Measurements from ENCODE around the gene GRIP2.

GRIP2 gene

DNA sequence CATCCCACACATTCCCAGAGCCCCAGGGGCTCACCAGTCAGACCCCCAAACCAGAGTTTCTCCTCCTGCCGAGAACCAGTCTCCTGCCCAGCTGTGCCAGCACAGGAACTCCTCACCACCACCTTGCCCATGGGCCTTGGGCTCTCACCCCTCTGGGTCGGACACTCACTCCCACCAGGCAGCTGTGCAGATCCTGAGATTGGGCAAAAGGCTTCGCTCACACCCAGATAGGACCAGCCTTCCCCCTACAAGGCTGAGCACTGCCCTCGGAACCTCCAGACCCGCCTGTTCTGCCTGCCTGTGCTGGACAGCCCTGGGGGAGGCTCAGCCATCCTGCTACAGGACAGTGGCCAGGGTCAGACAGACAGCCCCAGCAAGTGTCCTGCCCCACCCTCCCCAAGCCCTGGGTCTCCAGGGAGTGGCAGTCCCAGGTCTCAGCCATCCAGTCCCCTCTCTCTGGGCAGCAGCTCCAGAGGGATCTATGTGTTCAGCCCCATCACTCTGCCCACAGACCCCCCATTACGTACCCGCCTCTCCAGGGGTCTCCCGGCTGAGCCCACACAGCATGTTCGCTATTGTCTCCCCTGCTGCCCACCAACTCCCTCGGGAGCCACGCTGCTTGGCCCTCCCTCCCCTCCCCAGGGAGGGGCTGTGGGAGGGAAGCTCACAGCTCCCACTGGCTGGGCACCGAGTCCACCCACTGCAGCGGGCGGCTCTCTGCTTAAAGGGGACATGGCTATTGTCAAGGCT lies at the start of gene GRIP2:
TSS of gene GRIP2 (minus strand) at position 601 of the 750 bp plus-strand sequence. CDS start at position 567, 34 bp downstream.
- DNase-seq (ENCODE audit: low read depth, low spot score) = no peak

DNA sequence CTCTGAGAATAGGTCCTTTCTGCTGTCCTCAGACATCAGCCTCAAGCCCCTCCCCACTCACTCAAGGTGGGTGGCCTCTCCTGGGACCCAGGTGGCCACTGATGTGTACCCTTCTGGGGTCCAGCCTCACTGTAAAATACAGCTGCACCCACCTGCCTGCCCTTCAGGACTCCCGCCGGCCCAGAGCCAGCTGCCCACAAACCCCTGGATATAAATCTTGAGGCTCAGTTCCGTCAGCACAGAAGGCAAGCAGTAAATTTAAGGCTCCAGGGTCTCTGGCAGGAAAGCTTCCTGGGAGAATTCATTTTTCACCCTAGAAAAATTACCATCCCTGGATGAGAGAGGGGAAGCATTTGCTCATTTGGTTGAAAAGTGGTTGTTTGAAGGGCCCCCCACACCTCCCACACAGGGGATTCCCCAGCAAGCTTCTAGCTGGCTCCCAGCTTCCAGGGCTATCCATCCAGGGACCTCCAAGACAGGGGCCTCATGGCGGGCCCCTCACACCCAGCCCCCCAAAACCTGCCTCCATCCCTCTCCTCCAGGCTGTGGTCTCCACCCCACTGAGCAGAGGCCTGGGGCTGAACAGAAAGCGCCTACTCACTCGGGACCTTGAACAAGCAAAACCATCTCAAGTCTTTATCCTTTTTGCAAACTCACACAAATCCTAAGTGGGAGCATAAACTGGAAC lies 48.4 kb upstream of the GRIP2 start:
- no peak for DNase-seq (ENCODE audit: low read depth, low spot score)

DNA sequence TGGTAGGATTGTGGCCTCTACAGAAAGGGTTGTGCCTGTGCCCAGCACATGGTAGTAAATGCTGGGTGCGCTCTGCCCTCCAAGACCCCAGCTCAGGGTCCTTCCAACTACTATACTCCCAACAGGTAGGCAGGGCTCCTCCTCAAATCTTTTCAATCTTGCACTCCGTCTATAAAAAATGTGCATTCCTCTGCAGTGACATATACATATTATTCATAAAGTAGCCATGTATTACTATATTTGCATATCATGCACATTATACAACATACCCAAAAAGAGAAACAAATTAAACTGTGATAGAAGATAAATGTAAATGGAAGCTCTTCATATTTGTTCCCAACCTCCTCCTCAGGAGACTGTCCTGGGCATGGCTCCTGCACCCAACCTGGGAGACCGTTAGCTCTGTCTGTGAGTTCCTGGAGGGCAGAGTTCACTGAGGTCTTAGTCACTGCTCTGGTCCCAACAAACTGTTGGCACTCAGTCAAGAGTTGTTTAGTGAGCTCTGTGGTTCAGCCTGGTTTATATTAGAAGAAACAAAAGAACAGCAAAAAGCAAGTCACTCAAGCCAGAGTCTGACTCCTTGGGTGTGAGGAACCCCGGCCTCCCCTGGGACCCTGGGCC lies 47.7 kb upstream of the GRIP2 start:
- no peak for DNase-seq (ENCODE audit: low read depth, low spot score)

DNA sequence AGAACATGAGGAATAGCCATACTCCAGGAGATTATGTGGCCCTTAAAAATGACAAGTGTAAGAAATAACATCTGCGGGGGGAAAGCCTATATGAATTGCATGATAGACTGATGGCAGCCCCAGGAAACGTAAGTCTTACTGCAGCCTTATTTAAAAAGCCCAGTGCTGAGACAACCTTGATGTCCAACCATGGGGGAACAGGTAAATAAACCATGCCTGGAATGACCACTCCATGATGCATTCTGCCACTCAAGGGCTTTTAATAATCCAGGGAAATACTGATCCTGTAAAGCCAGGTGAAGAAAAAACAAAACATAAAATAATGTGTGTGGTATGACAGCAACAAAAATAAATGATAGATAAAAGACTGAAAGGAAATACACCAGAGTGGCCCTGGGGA lies 46.5 kb upstream of the GRIP2 start:
- no peak for DNase-seq (ENCODE audit: low read depth, low spot score)

DNA sequence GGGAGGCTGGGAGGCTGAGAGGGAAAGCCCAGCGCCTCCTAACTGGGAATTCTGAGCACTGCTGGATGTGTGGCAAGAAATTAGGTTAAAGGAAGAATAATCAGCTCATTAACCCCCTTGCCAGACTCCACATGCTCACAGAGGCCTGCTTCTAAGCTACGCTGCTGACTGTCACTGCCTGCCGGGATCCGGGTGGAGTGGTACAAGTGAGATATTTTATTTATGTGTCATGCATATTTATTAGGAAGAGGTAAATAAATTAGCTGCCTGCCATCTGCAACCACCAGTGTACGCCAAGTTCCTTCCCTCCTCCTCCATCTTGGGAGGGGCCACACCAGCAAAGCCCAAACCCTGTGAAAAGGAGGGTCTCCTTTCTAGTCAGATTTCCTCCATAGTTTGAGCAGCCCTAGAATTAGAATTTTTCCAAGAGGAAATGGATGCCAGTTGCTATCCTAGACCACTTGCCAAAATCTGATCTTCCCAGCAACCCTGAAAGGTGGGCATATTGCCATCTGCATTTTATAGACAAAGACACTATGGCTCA lies 43.5 kb upstream of the GRIP2 start:
- no peak for DNase-seq (ENCODE audit: low read depth, low spot score)

DNA sequence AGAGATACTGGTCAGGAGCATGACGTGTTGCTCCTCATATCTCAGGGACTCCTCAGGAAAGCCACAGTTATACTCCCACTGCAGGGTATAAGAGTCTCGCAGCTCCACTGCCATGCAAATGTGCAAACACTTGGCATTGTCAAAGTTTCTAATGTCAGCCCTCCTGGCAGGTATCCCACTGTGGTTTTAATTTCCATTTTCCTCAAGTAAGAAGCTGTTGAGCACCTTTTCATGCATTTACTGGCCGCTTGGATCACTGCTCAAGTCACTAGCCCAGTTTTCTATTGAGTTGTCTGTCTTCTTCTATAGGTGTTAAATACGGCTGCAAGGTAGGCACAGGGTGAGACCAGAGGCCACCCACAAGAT lies 41.9 kb upstream of the GRIP2 start:
- DNase-seq (ENCODE audit: low read depth, low spot score) = no peak

DNA sequence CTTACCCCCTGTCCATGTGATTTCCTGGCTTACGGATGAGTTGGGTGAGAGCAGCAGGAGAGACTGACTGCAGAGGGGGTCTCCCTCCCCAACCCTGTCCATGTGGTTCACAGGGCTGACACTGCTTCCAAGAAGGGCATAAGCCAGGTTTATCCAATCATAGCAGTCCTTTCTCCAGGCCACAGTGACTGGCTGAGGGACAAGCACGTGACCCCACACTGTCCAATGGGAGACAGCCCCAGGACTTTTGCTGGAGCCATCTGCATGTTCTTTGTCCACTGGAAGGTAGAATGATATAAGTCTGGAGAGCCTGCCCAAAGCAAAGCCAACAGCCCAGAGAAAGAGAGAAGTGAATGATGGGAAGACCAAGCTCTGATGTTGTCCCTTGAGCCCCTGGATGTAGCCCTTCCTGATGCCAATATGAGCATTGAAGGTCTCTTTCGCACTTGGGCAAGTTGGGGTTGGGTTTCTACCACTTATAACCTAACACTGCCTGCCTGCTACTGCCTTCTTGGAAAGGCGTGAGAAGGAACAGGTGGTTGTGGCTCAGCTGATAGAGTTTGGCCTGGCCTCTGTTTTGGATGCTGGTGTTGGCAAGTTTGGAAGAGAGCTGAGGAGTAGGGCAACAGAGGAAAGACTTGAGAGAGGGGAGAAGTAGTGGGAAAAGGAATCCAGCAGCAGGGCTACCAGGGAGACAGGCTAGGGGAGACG lies 41.3 kb upstream of the GRIP2 start:
- no peak for DNase-seq (ENCODE audit: low read depth, low spot score)

DNA sequence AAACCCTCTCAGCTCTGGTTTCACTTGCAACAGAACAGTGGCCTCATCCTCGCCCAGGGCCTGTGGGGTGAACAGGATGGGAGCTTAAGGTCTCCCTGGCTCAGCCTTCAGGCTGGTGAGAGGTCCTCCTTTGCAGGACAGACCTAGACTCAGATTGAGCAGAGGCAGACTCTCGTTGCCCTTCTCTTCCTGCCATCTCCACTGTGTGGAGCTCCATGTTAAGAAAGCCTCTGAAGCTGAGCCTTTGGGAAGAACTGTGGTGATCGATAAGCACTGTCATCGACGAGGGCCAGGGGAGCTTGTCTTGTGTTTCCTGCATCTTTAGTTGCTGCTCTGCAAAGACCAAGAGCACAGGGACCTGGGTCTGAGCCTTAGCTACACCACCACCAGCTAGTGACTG lies 37.8 kb upstream of the GRIP2 start:
- no peak for DNase-seq (ENCODE audit: low read depth, low spot score)

DNA sequence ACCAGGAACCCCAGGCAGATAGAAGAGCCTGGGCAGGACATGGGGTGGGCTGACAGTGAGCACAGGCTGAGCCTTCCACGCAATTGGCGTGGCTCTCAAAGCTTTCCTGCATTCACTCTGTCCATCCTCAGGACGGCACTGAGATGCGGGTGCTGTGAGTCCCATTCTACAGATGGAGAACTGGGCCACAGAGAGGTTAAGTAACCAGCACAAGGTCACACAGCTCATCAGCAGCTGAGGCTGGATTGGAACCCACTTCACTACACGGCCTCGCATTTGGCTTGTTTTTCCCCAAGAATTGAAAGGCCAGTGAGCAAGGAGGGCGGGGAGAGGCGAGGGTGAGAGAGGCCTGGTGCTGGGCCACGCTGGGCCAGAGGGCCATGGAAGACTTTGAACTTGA lies 36.0 kb upstream of the GRIP2 start:
- no peak for DNase-seq (ENCODE audit: low read depth, low spot score)

DNA sequence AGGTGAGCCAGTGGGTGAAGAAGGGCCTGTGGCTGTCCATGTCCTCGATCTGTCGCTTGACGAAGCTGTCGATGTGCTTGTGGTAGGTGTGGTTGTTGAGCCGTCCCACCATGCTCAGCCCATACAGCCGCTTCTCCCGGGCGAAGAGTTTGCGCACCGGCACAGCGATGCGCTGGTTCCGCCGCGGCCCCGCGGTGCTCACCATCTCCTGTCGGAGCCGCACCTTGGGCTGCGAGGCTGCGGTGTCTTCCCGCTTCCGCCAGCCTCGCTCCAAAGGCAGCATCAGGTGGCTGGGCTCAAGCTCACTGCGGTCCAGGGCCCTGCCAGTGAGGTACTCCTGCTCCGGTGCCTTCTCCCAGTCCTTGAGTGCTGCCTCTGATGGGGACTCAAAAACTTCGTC lies 34.0 kb upstream of the GRIP2 start:
- DNase-seq (ENCODE audit: low read depth, low spot score) = no peak

DNA sequence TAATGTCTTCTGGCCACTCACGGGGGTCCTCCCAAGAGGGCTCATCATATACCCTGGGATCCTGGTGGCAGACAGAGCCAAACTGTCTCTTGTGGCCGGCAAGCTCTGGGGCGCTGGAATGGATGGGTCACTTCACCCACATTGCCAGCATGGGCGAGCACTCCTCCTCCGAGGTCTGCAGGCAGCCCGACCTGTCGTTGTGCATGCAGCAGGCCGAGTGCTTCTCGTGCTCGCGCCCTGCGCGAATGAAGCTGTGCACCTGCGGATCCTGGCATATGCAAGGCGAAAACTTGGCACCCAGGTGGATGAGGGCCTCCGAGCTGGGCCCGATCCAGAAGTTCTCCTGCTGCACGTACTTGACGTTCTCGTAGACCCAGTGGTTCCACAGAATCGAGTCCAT lies 33.6 kb upstream of the GRIP2 start:
- DNase-seq (ENCODE audit: low read depth, low spot score) = no peak

DNA sequence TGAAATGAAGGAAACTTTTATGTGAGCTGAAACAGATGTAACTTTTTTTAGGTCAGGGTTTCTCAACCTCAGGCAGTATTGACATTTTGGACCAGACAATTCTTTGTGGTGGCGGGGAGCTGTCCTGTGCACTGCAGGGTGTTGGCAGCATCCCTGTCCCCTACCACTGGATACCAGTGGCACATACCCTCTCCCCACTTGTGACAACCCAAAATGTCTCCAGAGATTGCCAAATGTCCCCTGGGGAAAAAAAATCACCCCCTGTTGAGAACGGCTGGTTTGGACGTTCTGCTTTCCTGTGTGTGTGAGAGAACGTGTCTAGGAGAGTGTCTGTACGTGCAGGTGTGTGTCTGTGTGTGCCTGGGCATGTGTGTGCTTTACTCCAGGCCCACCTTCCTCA lies 30.7 kb upstream of the GRIP2 start:
- DNase-seq (ENCODE audit: low read depth, low spot score) = no peak

DNA sequence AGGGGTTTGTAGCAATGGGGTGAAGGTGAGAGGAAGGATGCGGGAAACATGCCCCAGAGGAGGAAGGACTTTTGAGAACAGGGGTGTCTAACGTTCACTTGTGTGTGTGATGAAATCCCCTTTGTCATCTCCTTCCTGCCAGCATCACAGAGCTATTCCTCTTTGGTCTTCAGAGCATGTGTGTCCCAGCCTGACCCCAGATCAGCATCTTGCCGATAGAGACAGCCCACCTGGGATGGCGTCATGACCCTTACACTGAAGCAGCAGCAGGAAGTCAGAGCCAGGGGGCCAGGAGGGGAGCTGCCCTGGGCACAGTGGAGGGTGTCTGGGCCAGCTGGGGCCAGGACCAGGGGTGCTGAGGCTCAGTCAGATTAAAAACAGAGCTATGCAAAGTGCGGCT lies 29.9 kb upstream of the GRIP2 start:
- no peak for DNase-seq (ENCODE audit: low read depth, low spot score)

DNA sequence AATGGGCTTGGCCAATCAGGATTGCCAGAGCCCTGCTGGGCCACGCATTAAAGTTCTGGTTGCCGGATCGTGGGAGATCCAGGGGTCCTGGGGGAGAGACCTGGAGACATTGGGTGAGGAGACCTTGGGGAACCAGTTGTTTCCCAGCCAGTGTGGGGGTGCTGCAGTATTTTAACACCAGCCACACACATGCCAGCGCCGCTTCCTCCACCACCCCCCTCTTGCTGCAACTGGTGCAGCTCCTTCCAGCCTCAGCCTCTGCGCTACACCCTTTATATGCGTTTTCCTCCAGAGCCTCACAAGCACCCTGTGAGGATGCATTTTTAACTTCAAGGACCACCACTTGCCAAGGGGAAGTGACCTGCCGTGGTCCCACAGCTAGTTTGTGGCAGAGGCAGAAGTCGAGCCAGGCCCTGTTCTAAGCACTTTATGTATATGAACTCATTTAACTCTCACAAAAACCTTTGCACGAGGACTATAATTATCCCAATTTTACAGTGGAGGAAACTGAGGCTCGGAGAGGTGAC lies 29.4 kb upstream of the GRIP2 start:
- no peak for DNase-seq (ENCODE audit: low read depth, low spot score)

DNA sequence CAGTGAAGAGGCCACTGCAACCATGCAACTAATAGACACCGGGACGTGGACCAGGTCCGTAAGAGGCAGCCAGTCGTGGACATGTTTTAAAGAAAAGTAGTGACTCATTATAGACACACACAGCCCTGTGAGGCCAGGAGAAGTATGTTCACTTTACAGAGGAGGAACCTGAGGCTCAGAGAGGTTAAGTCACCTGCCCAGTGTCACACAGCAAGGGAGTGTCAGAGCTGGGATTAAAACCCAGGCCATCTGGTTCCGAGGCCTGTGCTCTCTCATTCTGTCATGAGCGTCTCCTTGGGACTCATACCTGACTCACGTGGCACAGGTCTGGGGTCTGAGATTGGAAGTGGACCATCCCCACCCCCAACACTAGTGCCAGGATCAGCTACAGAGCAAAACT lies 28.1 kb upstream of the GRIP2 start:
- no peak for DNase-seq (ENCODE audit: low read depth, low spot score)

DNA sequence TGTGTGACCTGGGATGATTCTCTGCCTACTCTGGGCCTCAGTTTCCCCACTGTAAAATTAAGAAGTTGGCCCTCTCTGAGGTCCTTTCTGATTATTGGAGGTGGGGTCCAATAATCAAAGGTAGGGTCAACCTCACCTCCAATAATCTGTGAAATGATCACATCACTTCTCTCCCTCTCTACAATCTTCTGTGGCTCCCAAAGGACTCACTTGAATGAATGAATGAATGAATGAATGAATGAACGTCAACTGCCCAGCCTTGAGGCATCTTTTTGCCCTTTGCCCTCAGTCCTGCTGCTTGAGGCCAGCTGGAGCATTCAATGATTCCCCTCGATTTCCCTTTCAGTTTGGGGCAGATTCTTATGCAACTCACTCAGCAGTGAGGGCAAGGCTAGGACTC lies 26.7 kb upstream of the GRIP2 start:
- no peak for DNase-seq (ENCODE audit: low read depth, low spot score)

DNA sequence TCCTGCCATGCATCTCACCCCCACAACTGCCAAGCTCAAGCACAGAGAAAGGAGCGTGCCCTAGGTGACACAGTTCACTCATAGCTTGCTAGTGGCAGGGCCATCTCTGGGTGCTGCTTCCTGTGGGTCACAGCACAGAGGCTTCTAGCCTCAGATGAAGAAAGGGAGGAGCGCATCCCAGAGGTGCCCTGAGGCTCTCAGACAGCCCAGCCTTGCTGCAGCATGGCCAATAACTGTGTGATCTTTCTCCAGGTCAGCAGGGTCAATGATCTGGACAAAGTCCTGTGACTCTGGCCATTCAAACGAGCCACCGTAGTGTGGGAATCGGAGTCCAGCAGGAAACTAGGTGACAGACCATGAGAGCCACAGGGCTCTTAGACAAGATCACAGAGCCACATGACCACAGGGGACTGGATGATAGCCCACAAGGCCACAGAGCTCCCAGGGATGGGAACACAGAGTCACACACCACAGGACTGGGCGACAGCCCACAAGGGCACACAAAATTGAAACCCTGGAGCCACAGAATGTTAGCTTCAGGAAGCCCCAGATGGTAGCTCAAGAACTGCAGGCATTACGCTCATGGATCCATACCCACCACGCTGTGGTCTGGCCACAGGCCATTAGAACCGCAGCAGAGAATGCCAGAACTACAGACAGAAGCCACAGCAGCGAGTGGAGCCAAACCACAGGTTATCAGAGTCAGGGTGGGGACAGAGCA lies 25.9 kb upstream of the GRIP2 start:
- no peak for DNase-seq (ENCODE audit: low read depth, low spot score)

DNA sequence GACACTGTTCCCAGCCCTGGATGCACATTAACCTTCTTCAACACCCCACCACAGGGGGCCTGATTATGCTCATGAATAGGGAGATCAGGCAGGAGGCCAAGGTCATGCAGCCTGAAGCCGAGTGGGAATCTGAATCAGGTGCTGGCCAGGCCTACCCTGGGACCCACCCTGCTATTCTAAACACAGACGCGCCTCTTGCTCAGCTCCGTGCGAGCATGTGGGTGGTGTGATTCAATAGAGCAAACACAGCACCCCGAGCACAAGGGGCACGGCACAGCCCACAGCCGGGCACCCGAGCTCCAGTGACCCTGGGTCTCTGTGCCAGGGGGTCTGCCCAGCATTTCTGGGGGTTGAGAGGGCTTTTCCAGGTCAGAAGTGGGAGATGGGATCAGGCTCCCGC lies 24.6 kb upstream of the GRIP2 start:
- no peak for DNase-seq (ENCODE audit: low read depth, low spot score)

DNA sequence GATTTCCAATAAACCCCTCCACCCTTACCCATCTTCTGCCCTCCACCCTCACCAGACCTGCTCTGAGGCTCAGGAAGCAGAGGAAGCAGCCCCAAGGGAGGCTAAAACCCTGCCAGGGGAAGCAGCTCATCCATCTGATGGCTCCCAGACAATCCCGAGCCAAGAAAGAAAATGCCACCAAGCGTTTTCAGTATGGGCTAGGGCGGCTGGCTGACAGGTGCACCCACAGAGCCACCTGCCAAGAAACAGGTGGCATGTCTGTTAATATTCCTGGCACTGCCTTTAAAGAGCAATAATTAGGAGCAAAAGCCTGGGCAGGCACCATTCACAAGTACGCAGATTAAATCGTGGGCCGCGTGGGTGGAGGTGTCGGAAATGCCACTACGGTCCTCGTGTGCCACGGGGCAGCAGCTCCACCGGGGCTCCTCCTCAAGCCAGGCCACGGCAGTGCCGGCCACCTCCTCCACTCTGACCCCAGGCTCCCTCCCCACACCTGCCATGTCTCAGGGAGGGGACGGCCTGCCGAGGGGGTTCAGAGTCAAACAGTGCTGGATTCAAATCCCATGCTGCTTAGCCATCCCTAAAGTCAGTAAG lies 23.9 kb upstream of the GRIP2 start:
- DNase-seq (ENCODE audit: low read depth, low spot score) = no peak

DNA sequence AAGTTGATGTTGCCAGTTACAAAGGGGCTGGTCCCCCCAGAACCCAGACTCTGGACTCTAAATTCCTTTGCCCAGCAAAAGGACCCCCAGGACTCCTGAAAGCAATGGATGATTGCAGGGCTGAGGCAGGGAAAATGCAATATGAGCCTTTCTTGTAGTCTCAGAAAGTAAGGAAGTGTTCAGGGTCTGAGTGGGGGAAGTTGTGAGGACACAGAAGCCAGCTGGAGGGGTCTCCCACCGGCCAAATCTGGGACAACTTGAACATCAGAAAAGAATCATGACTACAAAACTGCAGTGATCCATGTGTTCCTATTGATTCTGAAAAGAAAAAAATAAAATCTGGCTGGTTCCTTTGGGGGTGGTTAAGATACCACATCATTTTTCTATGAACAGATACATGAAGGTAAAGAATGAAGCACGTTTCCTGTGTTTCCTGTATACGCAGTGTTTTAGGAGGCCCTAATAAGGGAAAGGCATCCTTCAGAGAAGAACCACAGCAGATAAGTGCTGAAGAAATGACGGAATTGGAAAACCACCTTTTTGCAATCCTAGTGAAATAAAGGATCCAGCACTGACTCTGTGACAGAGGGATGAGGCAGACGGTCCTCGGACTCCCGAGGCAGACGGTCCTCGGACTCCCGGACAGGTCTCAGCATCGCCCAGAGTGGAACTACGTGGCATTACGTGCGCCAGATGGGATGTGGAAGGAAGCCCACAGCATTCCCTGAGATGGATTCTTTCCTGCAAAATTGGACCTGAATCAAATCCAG lies 22.2 kb upstream of the GRIP2 start:
- no peak for DNase-seq (ENCODE audit: low read depth, low spot score)

All from smooth muscle cell of the brain vasculature (primary cell).